Activated B cell treated with CpG ODN at 0.5 μM for 24 hours (primary cell): ENCODE measurements around the gene CLEC17A. TPM values are rescaled to one million over a fixed set of nuclear protein-coding genes. Genes with fewer than 3 reads are reported as not detected.

ENCODE experiments used
- ATAC-seq: fragments of 200-7000 bp; cut with Tn5 transposase; one replicate; pipeline ENCODE4 v1.10.0; 2021; ENCODE audit warnings: low read depth, mild to moderate bottlenecking, moderate library complexity
- CTCF ChIA-PET: fragments of 350-600 bp; sonication (Branson Sonifier 250); formaldehyde crosslinking; loops from one replicate; lab custom pipeline; 2021; ENCODE audit warnings: antibody characterized with exemption; lab: Charles Lee
- POLR2A ChIA-PET: fragments of 350-600 bp; sonication (Branson Sonifier 250); formaldehyde crosslinking; loops from one replicate; lab custom pipeline; 2021; ENCODE audit warnings: antibody characterized with exemption; lab: Charles Lee
- DNase-seq: peaks from one replicate; pipeline ENCODE4 v3.0.0; 2022
- H3K27ac Mint-ChIP-seq: one replicate; pipeline ENCODE4 v1.8.0; 2020; ENCODE audit warnings: mixed read lengths
- H3K27me3 Mint-ChIP-seq: one replicate; pipeline ENCODE4 v1.8.0; 2021; ENCODE audit warnings: mixed read lengths
- H3K36me3 Mint-ChIP-seq: one replicate; pipeline ENCODE4 v1.8.0; 2021; ENCODE audit warnings: low read depth, mixed read lengths
- H3K4me1 Mint-ChIP-seq: one replicate; pipeline ENCODE4 v1.8.0; 2021; ENCODE audit warnings: mixed read lengths
- H3K4me3 Mint-ChIP-seq: one replicate; pipeline ENCODE4 v1.8.0; 2020; ENCODE audit warnings: mild to moderate bottlenecking, mixed read lengths
- H3K9me3 Mint-ChIP-seq: one replicate; pipeline ENCODE4 v1.8.0; 2020; ENCODE audit warnings: mixed read lengths
- intact Hi-C: fragments of 100-400 bp; cut with micrococcal nuclease; formaldehyde crosslinking; loops from one replicate; pipeline ENCODE4 v1.15.1; 2024
- total RNA-seq: library from RNA; stranded (reverse); gene quantifications from 2 replicates; pipeline ENCODE4 v1.2.3, GENCODE V29; 2022
- TF ChIP-seq, protein P1 (sequence below): fragments of 200-600 bp; IDR thresholded peaks from one replicate; pipeline ENCODE4 v1.8.0; 2022; ENCODE audit warnings: antibody characterized with exemption, mild to moderate bottlenecking

Gene CLEC17A
- total RNA-seq, 1 donor from 2014 or later, result 123 TPM

DNA sequence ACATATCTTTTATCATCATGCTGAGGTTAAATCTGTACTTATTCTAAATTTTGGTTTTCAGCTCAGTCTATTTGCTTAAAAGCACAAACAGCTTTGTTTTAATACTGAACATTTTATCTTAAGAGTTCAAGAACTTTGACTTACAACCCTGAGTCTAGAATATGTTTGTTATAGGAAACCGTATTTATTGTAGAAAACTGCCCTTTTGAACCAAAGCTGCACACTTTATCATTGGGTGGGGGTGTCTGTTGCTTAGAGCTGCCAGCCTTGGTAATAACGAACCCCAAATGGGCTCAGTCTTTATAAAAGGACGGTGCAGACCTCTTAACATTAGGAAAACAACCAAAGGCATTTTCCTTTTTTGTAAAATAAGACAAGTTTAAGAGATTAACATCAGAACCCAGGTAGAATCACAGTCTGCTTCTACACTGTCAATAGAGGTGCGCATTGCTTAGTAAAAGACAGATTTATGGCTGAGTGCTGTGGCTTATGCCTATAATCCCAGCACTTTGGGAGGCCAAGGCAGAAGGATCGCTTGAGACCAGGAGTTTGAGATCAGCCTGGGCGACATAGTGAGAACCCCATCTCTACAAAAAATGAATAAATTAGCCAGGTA lies 77.1 kb downstream of the CLEC17A start:
- H3K36me3 Mint-ChIP-seq, result no peaks in the 10 kb centered on the region
- H3K27ac Mint-ChIP-seq, result no peak overlapping the region
- ChIA-PET POLR2A (interaction anchor here (0.7 kb wide), 1 partner anchor 1877 kb away, joined by 3 read pairs; no protein-coding TSS in a partner anchor), CTCF (no interaction called here)
- H3K27me3 Mint-ChIP-seq, result peaks cover 3% of the 10 kb centered on the region
- peaks cover 9% of the 10 kb centered on the region for H3K4me1 Mint-ChIP-seq
- no peaks in the 10 kb centered on the region for H3K9me3 Mint-ChIP-seq
- ATAC-seq (no peak), DNase-seq (no peak)
- intact Hi-C loops, result no loop called here
- no peak overlapping the region for H3K4me3 Mint-ChIP-seq
- TF ChIP-seq, protein P1, sequence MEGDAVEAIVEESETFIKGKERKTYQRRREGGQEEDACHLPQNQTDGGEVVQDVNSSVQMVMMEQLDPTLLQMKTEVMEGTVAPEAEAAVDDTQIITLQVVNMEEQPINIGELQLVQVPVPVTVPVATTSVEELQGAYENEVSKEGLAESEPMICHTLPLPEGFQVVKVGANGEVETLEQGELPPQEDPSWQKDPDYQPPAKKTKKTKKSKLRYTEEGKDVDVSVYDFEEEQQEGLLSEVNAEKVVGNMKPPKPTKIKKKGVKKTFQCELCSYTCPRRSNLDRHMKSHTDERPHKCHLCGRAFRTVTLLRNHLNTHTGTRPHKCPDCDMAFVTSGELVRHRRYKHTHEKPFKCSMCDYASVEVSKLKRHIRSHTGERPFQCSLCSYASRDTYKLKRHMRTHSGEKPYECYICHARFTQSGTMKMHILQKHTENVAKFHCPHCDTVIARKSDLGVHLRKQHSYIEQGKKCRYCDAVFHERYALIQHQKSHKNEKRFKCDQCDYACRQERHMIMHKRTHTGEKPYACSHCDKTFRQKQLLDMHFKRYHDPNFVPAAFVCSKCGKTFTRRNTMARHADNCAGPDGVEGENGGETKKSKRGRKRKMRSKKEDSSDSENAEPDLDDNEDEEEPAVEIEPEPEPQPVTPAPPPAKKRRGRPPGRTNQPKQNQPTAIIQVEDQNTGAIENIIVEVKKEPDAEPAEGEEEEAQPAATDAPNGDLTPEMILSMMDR, result no peak

DNA sequence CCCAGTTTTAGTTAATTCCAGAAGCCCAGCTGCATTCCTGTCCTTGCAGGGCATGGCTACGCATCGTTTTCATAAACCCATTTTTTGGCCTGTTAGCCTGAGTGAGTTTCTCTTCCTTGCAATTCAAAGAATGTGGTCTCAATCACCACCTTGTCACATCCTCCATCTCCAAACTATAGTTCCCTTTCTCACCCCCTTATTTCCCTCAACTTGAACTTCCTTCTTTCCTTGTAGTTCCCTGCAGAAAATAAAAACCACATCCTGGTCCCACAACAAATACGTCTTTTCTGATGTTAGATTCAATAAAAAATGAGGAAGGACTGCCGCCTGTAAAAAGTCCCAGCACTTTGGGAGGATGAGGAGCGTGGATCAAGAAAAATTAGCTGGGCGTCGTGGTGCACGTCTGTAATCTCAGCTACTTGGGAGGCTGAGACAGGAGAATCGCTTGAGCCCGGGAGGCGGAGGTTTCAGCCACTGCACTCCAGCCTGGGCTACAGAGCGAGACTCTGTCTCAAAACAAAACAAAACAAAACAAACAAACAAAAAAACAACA lies 78.6 kb downstream of the CLEC17A start:
- ChIA-PET POLR2A (no interaction called here), CTCF (no interaction called here)
- H3K4me3 Mint-ChIP-seq, result no peak overlapping the region
- H3K36me3 Mint-ChIP-seq, result no peaks in the 10 kb centered on the region
- no peak for ATAC-seq
- intact Hi-C loops, result no loop called here
- H3K4me1 Mint-ChIP-seq, result peaks cover 9% of the 10 kb centered on the region
- H3K27ac Mint-ChIP-seq, result no peak overlapping the region
- H3K27me3 Mint-ChIP-seq, result no peaks in the 10 kb centered on the region
- no peaks in the 10 kb centered on the region for H3K9me3 Mint-ChIP-seq
- no peak for DNase-seq
- TF ChIP-seq, protein P1, result no peak

Other genes starting within 250 kb of the CLEC17A start
- gene ADGRE5, start 201.6 kb upstream of the CLEC17A start, total RNA-seq, result 129 and 135 TPM in 2 replicates
- 210 and 211 TPM in 2 replicates for gene DDX39A, start 163.7 kb upstream of the CLEC17A start, total RNA-seq
- gene PKN1, start 149.8 kb upstream of the CLEC17A start, total RNA-seq, result 139 and 159 TPM in 2 replicates
- not detected in 2 replicates for gene PTGER1, start 107.7 kb upstream of the CLEC17A start, total RNA-seq
- 13.9 and 15.3 TPM in 2 replicates for gene GIPC1, start 87.0 kb upstream of the CLEC17A start, total RNA-seq
- 56.1 and 58.7 TPM in 2 replicates for gene DNAJB1, start 64.7 kb upstream of the CLEC17A start, total RNA-seq
- gene TECR, start 53.5 kb upstream of the CLEC17A start, total RNA-seq, result 55.3 and 58.6 TPM in 2 replicates
- gene NDUFB7, start 11.0 kb upstream of the CLEC17A start, total RNA-seq, result 108 and 129 TPM in 2 replicates
- not detected in 2 replicates for gene ADGRE3, start 91.8 kb downstream of the CLEC17A start, total RNA-seq
- gene ZNF333, start 107.0 kb downstream of the CLEC17A start, total RNA-seq, result 24.0 and 26.2 TPM in 2 replicates
- gene ADGRE2, start 195.5 kb downstream of the CLEC17A start, total RNA-seq, result 0.91 and 0.93 TPM in 2 replicates